HepG2 (cell line): ENCODE measurements around the gene TXN. TPM values are rescaled to one million over a fixed set of nuclear protein-coding genes. Genes with fewer than 3 reads are reported as not detected.
A peak's percentile ranks its signal among the peaks of the same experiment; 100 is the strongest.

Source experiments
- ADNP ChIP-seq: sonication (generic); formaldehyde crosslinking; IDR thresholded peaks from 2 replicates; pipeline ENCODE4 v1.4.0; 2020; ENCODE audit warnings: missing genetic modification reagents
- BATF2 ChIP-seq: sonication (generic); formaldehyde crosslinking; IDR thresholded peaks from 2 replicates; pipeline ENCODE4 v1.8.0; 2022; ENCODE audit warnings: mild to moderate bottlenecking, missing genetic modification reagents, moderate library complexity
- CHD4 ChIP-seq: fragments of 200-600 bp; sonication (generic); IDR thresholded peaks from 2 replicates; pipeline ENCODE4 v1.7.0; 2017; ENCODE audit warnings: mild to moderate bottlenecking, low read length, borderline replicate concordance
- CREB1 ChIP-seq, 2 experiments: fragments of 450-650 bp in 1 of 2; IDR thresholded peaks; 2 replicates each; pipeline ENCODE4 v1.6.1; 2016 to 2017; ENCODE audit warnings: control low read depth in 1 of 2, mild to moderate bottlenecking in 1 of 2, missing compliant biosample characterization in 1 of 2, missing genetic modification characterization in 1 of 2
- E2F5 ChIP-seq: sonication (generic); formaldehyde crosslinking; conservative IDR thresholded peaks from 2 replicates; pipeline ENCODE4 v1.4.0; 2020; ENCODE audit warnings: missing genetic modification reagents
- EEA1 ChIP-seq: sonication (generic); formaldehyde crosslinking; IDR thresholded peaks from 2 replicates; pipeline ENCODE4 v1.5.1; 2020; ENCODE audit warnings: mild to moderate bottlenecking, missing genetic modification reagents, borderline replicate concordance
- FOXC1 ChIP-seq: sonication (generic); formaldehyde crosslinking; IDR thresholded peaks from 2 replicates; pipeline ENCODE4 v1.8.0; 2022; ENCODE audit warnings: mild to moderate bottlenecking, missing genetic modification reagents, borderline replicate concordance
- GFI1 ChIP-seq: sonication (generic); formaldehyde crosslinking; IDR thresholded peaks from 2 replicates; pipeline ENCODE4 v1.5.0; 2020; ENCODE audit warnings: missing genetic modification reagents, mild to moderate bottlenecking, borderline replicate concordance
- KDM1A ChIP-seq: IDR thresholded peaks from 2 replicates; pipeline ENCODE4 v1.6.1; 2016; ENCODE audit warnings: missing compliant biosample characterization
- MED1 ChIP-seq: sonication (generic); formaldehyde crosslinking; IDR thresholded peaks from 2 replicates; pipeline ENCODE4 v1.4.0; 2020; ENCODE audit warnings: missing genetic modification reagents
- MLX ChIP-seq: IDR thresholded peaks from 2 replicates; pipeline ENCODE4 v1.6.1; 2016
- NRL ChIP-seq: sonication (generic); formaldehyde crosslinking; IDR thresholded peaks from 2 replicates; pipeline ENCODE4 v1.5.0; 2020; ENCODE audit warnings: missing genetic modification reagents, mild to moderate bottlenecking, moderate library complexity, borderline replicate concordance
- PHF20 ChIP-seq: sonication (generic); formaldehyde crosslinking; IDR thresholded peaks from 2 replicates; pipeline ENCODE4 v1.5.0; 2020; ENCODE audit warnings: mild to moderate bottlenecking, missing genetic modification reagents
- POLR2G ChIP-seq: fragments of 200-400 bp; formaldehyde crosslinking; IDR thresholded peaks from 2 replicates; pipeline ENCODE4 v1.6.1; 2018; ENCODE audit warnings: mild to moderate bottlenecking, low read depth, low read length, moderate library complexity
- SP4 ChIP-seq: sonication (generic); formaldehyde crosslinking; IDR thresholded peaks from 2 replicates; pipeline ENCODE4 v1.8.1; 2023; ENCODE audit warnings: mild to moderate bottlenecking, missing genetic modification reagents
- SSRP1 ChIP-seq: IDR thresholded peaks from 2 replicates; pipeline ENCODE4 v1.6.1; 2016; ENCODE audit warnings: control low read depth
- ZIK1 ChIP-seq: sonication (generic); formaldehyde crosslinking; IDR thresholded peaks from 2 replicates; pipeline ENCODE4 v1.5.0; 2020; ENCODE audit warnings: mild to moderate bottlenecking, low read depth, missing genetic modification reagents, borderline replicate concordance
- ZMYM3 ChIP-seq: sonication (generic); formaldehyde crosslinking; IDR thresholded peaks from 2 replicates; pipeline ENCODE4 v1.5.1; 2020; ENCODE audit warnings: mild to moderate bottlenecking, missing genetic modification reagents
- ZNF12 ChIP-seq: sonication (generic); formaldehyde crosslinking; IDR thresholded peaks from 2 replicates; pipeline ENCODE4 v1.5.0; 2020; ENCODE audit warnings: missing genetic modification reagents
- ZNF224 ChIP-seq: sonication (generic); formaldehyde crosslinking; IDR thresholded peaks from 2 replicates; pipeline ENCODE4 v1.5.0; 2020; ENCODE audit warnings: mild to moderate bottlenecking, missing genetic modification reagents
- ZNF501 ChIP-seq: sonication (generic); formaldehyde crosslinking; IDR thresholded peaks from 2 replicates; pipeline ENCODE4 v1.5.1; 2020; ENCODE audit warnings: mild to moderate bottlenecking, moderate library complexity, missing genetic modification reagents
- ZNF546 ChIP-seq: sonication (generic); formaldehyde crosslinking; conservative IDR thresholded peaks from 2 replicates; pipeline ENCODE4 v1.8.1; 2023; ENCODE audit warnings: mild to moderate bottlenecking, missing genetic modification reagents
- ZNF629 ChIP-seq: sonication (generic); formaldehyde crosslinking; conservative IDR thresholded peaks from 2 replicates; pipeline ENCODE4 v1.5.0; 2020; ENCODE audit warnings: missing genetic modification reagents
- ZNF672 ChIP-seq: sonication (generic); formaldehyde crosslinking; IDR thresholded peaks from 2 replicates; pipeline ENCODE4 v1.8.1; 2022; ENCODE audit warnings: missing genetic modification reagents
- ZNF737 ChIP-seq: sonication (generic); formaldehyde crosslinking; IDR thresholded peaks from 2 replicates; pipeline ENCODE4 v1.5.0; 2020; ENCODE audit warnings: missing genetic modification reagents, mild to moderate bottlenecking, borderline replicate concordance
- ZNF749 ChIP-seq: sonication (generic); formaldehyde crosslinking; IDR thresholded peaks from 2 replicates; pipeline ENCODE4 v1.8.0; 2022; ENCODE audit warnings: mild to moderate bottlenecking, missing genetic modification reagents, moderate library complexity, borderline replicate concordance
- polyA plus RNA-seq, 8 experiments: library from polyadenylated mRNA; depleted of rRNA in 3 of 8; stranded (reverse) in 7 of 8; unstranded in 1 of 8; fragments of >200 nt; fragmentation: Illumina TruSeq in 4 of 8; extraction: Trizol in 4 of 8; gene quantifications; 2 replicates each; pipeline versions ENCODE4 v1.2.1 to v1.2.3, GENCODE V29; 2011 to 2016; ENCODE audit warnings: low read depth in 4 of 8, missing spikeins in 1 of 8, mixed read lengths in 1 of 8; ENCODE audit not compliant: insufficient read depth in 1 of 8
- total RNA-seq, 5 experiments: library from RNA; depleted of rRNA; stranded (reverse); fragments of >200 nt; fragmentation: Illumina TruSeq; extraction: Trizol; gene quantifications; 2 replicates each; pipeline ENCODE4 v1.2.3, GENCODE V29; 2016; ENCODE audit warnings: low read depth in 1 of 5
- TF ChIP-seq, protein P1 (sequence below): sonication (generic); formaldehyde crosslinking; IDR thresholded peaks from 2 replicates; pipeline ENCODE4 v1.4.0; 2020; ENCODE audit warnings: low read depth, mild to moderate bottlenecking, missing genetic modification reagents

Gene TXN
- total and polyA plus RNA-seq, 2 of the 13 experiments (the other 11 are each of a cell fraction or from before 2014, with no cell fraction given), result 364 to 470 TPM

DNA sequence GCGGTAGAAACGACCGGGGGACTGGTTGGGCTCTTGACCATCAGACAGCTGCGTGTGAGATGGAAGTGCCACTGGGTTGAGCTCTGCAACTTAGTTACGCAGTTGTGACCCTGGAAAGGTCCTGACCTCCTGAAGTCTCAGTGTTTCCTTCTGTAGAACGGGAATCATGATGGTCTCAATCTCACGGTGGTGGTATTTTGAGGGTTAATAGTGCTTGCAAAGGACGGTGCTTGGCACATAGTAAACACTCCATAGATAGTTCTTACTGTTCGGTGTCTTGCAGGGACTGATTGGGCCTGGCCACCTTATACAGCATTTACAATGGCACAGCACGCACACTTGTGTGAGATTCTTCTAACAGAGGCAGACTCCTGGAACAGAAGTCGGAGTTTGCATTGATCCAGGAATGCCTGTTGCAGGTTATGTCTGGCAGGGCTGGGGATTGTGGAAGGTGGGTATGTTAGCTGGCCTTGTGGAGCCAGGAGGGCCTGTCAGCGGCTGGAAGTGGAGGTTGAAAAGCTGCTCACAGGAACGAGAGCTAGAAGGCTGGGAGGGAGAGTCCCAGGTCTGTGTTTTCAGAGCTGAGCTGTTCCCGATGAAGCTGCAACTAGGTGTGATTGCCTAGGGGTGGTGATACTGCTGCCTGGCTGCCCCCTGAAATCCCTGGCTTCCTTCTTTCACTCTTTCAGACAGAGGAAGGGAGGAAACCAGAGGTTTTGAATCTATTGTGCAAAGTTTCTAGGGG lies 962 bp upstream of the TXN start (continued):
- TF ChIP-seq NRL (CRISPR knock-in tag), result 0 out of 2 replicates have a peak, but pooled peaks have one; percentile 7
- TF ChIP-seq PHF20, result 0 out of 2 replicates have a peak, but pooled peaks have one; percentile 12
- peak; percentile 67; the same call in 1 of the 2 replicates for TF ChIP-seq KDM1A (CRISPR knock-in tag)
- no peak for TF ChIP-seq ZNF672 (CRISPR knock-in tag)
- no peak for TF ChIP-seq EEA1 (CRISPR knock-in tag)
- TF ChIP-seq CREB1 (IDR thresholded peaks at IDR 0.05), result no peak
- TF ChIP-seq CREB1 (CRISPR knock-in tag; IDR thresholded peaks at IDR 0.05), result 0 out of 2 replicates have a peak, but pooled peaks have one; percentile 41
- TF ChIP-seq ZNF12 (CRISPR knock-in tag), result 0 out of 2 replicates have a peak, but pooled peaks have one; percentile 4
- TF ChIP-seq ZNF737 (CRISPR knock-in tag), result peak; percentile 83; the same call in 1 of the 2 replicates
- peak; percentile 78 for TF ChIP-seq ADNP (CRISPR knock-in tag)
- peak; percentile 33; the same call in 1 of the 2 replicates for TF ChIP-seq SP4 (CRISPR knock-in tag)
- peak; percentile 99 for TF ChIP-seq ZNF629 (CRISPR knock-in tag)
- no peak; the same call in 1 of the 2 replicates for TF ChIP-seq BATF2
- TF ChIP-seq ZNF224 (CRISPR knock-in tag), result peak; percentile 37; the same call in 1 of the 2 replicates
- peak; percentile 81 for TF ChIP-seq ZNF501 (CRISPR knock-in tag)
- TF ChIP-seq CHD4, result peak; percentile 70; the same call in 1 of the 2 replicates
- TF ChIP-seq FOXC1 (CRISPR knock-in tag), result 0 out of 2 replicates have a peak, but pooled peaks have one; percentile 7
- TF ChIP-seq ZNF546 (CRISPR knock-in tag), result peak; percentile 20; the same call in 1 of the 2 replicates
- 0 out of 2 replicates have a peak, but pooled peaks have one; percentile 37 for TF ChIP-seq GFI1 (CRISPR knock-in tag)
- TF ChIP-seq ZIK1 (CRISPR knock-in tag), result 0 out of 2 replicates have a peak, but pooled peaks have one; percentile 37
- TF ChIP-seq MLX (CRISPR knock-in tag), result no peak
- TF ChIP-seq POLR2G, result 0 out of 2 replicates have a peak, but pooled peaks have one; percentile 11
- TF ChIP-seq ZMYM3, result peak; percentile 97
- TF ChIP-seq ZNF749 (CRISPR knock-in tag), result 0 out of 2 replicates have a peak, but pooled peaks have one; percentile 43
- TF ChIP-seq SSRP1 (CRISPR knock-in tag), result peak; percentile 90; the same call in 1 of the 2 replicates
- no peak for TF ChIP-seq MED1 (CRISPR knock-in tag)
- TF ChIP-seq E2F5 (CRISPR knock-in tag), result 0 out of 2 replicates have a peak, but pooled peaks have one; percentile 1
- TF ChIP-seq, protein P1, sequence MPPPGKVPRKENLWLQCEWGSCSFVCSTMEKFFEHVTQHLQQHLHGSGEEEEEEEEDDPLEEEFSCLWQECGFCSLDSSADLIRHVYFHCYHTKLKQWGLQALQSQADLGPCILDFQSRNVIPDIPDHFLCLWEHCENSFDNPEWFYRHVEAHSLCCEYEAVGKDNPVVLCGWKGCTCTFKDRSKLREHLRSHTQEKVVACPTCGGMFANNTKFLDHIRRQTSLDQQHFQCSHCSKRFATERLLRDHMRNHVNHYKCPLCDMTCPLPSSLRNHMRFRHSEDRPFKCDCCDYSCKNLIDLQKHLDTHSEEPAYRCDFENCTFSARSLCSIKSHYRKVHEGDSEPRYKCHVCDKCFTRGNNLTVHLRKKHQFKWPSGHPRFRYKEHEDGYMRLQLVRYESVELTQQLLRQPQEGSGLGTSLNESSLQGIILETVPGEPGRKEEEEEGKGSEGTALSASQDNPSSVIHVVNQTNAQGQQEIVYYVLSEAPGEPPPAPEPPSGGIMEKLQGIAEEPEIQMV (CRISPR knock-in tag), result no peak
